GM21786 (cell line): ENCODE results near the gene ATP9B.

Source experiments
- ATAC-seq: cut with Tn5 transposase; IDR thresholded peaks from one replicate; pipeline ENCODE4 v1.9.1; 2021; ENCODE audit not compliant: unreplicated experiment

ATP9B gene

GRCh38 chr18:79393635-79394533 is 324.7 kb downstream of the ATP9B start:
- ATAC-seq: no peak

GRCh38 chr18:79394534-79395307 is 325.5 kb downstream of the ATP9B start:
- no peak for ATAC-seq

- ATAC-seq: no peak
Measured at GRCh38 chr18:79395308-79395640, 326.1 kb downstream of the ATP9B start.

- ATAC-seq: no peak
Measured at GRCh38 chr18:79395761-79396404, 326.7 kb downstream of the ATP9B start, which contains the start of gene NFATC1. TSS of gene NFATC1 (plus strand) at chr18:79395930. CDS start at chr18:79396225, 295 bp downstream.

- ATAC-seq: peak; percentile 29
Measured at GRCh38 chr18:79396431-79397246, 327.4 kb downstream of the ATP9B start.

GRCh38 chr18:79397247-79397829 is 328.1 kb downstream of the ATP9B start:
- no peak for ATAC-seq

- ATAC-seq: no peak
Measured at GRCh38 chr18:79397830-79398761, 328.9 kb downstream of the ATP9B start.

GRCh38 chr18:79399275-79400081 is 330.3 kb downstream of the ATP9B start:
- ATAC-seq: no peak

GRCh38 chr18:79400091-79400590 is 330.9 kb downstream of the ATP9B start:
- ATAC-seq: no peak

- ATAC-seq: no peak
Measured at GRCh38 chr18:79400591-79401381, 331.6 kb downstream of the ATP9B start.

- ATAC-seq: no peak
Measured at GRCh38 chr18:79401494-79402208, 332.5 kb downstream of the ATP9B start.

GRCh38 chr18:79402209-79402576 is 333.0 kb downstream of the ATP9B start:
- ATAC-seq: no peak

- no peak for ATAC-seq
Measured at GRCh38 chr18:79402977-79403722, 334.0 kb downstream of the ATP9B start.

GRCh38 chr18:79403723-79404566 is 334.8 kb downstream of the ATP9B start:
- no peak for ATAC-seq

- no peak for ATAC-seq
Measured at GRCh38 chr18:79404567-79404910, 335.3 kb downstream of the ATP9B start.
